ENCODE measurements around the gene CTSZ.

CTSZ gene

DNA sequence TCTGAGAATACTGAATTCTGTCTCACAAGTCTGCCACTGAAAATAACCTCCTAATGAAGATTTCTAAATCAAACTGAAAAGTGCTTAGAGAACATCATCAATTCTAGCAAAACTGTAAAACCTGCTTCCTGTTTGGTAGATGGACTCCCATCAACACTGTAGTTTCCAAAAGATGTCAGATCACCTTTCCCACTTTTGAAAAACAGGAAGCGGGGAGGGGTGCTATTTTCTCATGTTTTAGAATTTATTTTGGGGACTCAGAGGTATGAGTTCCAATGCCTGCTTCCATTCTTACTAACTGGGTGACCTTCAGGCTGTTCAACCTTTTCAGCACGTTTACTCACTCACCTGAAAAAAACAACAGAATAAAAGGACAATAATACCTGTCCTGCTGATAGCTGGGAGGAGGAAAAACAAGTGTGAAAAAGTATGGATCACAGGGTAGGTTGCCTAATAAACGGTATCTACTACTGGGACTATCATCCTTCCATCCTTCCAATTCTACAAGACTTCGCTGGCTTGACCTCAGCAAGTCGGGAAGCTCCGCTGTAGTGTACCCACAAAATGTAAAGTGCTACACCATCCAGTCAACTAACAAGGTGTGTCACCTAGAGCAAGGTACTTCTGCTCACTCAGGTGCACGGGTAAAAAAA is 24.0 kb upstream of the CTSZ start:
- DNase-seq, result no peak

DNA sequence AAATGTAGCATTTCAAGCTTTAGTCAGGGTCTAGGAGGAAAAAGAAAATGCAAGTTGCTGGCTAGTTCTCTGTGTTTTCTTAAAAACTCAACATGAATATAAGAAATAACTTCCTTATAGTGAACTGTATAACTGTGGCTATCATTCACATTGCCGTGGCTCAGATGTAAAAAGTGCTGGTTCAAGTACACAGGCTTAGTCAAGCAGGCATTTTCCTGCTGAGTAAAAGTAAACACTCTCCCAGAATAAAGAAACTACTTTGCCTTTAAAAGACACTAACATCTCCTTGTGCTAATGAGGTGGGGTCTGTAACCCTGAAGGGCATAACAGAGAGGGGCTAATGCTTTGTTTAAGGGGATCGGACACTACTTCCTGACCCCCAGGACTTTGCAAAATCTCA is 21.8 kb upstream of the CTSZ start:
- DNase-seq, result no peak

DNA sequence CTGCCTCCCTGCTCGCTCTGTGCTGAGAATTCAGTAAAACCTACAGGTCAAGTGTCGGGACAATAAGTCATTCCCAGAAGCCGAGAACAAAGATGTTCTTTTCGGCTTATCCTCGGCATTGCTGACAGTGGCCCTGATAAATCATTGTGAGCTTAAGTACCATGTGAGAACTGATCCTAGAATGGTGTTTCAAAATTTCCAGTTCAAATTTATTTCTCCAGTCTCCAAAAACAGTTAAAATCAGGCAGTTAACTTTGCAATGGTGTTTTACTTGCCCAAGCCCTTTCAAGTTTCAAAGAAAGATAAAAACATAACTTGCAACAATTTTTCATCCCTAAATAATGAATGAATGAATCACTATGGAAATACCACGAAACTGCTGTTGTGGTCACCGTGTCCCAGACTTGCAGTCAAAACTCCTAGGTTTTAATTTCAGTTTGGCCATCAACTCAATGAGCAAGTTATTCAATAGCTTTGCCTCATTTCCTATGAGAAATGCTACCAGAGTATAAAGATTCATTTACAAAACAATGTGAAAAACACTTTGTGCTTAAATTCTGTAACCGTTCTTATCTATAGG is 20.8 kb upstream of the CTSZ start:
- DNase-seq, result no peak

DNA sequence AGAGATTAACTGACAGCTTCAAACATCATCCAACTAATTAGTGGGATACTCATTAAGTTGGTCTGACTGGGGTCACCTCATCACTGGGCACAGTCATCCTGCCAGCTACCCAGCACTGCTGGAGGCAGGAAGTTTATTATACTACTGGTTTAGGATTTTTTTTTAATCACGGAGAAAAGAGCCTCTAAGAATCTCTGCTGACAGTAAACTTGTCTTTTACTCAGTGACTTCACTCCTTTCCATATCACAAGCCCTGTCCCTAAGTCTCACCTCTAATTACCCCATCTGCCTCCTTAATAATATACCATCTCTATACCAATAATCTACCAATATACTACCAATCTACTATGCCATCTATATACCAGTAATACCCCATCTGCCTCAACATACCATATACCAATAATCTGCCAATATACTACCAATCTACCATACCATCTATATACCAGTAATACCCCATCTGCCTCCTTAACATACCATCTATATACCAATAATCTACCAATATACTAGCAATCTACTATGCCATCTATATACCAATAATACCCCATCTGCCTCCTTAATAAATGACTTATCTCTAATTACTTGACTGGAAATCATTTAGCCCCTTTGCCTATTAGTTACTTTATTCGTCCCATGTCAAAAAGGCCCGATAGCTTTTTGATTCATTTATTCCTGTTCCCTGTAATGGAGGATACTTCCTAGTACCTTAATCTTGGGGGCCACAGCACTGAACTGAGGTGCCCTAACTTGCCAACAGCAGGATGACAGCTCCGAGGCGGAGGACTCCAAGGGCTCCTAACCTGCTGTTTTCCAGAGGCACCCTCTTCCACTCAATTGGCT is 20.1 kb upstream of the CTSZ start:
- no peak for DNase-seq

DNA sequence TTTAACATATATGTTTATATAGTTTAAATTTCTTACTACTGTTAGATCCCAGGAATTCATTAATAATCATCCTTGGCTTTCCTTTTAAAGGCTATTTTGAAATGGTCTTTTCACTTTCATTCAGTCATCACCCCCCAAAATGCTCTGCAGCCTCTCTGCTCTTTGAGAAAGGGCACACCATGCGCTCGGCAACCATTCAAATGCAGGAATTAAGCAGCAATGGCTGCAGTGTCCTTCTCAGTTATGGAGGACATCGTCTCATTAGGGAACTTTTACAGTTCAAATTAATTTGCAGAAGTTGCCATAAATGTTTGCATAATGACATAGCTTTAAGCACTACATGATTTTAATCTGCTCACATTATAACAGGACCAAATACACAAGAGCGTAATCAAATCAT is 18.5 kb upstream of the CTSZ start:
- no peak for DNase-seq

DNA sequence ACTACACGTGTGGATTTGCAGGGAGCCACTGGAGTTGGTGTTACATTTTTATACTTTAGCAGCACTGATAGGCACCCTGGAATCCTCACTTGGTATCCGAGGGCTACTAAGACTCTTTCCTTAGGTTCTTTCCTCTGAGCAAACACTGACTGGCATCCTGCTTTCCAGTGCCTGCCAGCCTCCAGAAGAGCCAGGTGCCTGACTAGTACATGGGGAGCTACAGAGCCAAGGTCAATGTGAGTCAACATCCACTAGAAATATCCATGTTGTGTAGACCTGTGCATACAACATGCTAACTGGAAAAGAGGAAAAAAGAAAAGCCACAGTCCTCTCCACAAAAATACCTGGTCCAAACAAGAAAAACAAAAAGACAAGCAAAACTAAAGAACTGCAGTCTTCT is 18.0 kb upstream of the CTSZ start:
- DNase-seq, result no peak

DNA sequence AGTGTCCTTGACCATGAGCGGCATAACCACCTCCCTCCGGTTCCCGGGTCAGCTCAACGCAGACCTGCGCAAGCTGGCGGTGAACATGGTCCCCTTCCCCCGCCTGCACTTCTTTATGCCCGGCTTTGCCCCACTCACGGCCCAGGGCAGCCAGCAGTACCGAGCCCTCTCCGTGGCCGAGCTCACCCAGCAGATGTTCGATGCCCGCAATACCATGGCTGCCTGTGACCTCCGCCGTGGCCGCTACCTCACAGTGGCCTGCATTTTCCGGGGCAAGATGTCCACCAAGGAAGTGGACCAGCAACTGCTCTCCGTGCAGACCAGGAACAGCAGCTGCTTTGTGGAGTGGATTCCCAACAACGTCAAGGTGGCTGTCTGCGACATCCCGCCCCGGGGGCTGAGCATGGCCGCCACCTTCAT is 17.1 kb upstream of the CTSZ start:
- no peak for DNase-seq

DNA sequence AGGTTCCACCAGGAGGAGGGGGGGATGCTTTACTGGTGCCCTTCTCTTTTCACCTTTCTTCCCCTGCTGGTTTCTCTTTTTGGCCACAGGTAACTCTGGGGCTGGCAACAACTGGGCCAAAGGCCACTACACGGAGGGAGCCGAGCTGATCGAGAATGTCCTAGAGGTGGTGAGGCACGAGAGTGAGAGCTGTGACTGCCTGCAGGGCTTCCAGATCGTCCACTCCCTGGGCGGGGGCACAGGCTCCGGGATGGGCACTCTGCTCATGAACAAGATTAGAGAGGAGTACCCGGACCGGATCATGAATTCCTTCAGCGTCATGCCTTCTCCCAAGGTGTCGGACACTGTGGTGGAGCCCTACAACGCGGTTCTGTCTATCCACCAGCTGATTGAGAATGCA is 16.6 kb upstream of the CTSZ start:
- DNase-seq, result no peak

DNA sequence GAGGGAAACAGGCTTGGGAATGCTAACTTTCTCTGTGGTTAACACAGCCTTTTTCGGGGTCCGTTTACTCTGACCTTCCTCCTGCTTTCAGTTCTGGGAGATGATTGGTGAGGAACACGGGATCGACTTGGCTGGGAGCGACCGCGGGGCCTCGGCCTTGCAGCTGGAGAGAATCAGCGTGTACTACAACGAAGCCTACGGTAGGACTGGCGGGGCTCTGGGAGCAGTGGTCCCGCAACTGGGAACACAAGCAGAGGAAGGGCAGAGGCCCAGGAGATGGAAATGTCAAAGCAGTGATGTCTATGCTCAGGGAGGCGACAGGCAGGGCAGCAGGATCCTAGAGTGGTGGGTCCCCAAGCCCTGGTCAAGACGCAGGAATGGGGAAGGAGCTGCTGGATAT is 15.7 kb upstream of the CTSZ start:
- DNase-seq, result no peak

DNA sequence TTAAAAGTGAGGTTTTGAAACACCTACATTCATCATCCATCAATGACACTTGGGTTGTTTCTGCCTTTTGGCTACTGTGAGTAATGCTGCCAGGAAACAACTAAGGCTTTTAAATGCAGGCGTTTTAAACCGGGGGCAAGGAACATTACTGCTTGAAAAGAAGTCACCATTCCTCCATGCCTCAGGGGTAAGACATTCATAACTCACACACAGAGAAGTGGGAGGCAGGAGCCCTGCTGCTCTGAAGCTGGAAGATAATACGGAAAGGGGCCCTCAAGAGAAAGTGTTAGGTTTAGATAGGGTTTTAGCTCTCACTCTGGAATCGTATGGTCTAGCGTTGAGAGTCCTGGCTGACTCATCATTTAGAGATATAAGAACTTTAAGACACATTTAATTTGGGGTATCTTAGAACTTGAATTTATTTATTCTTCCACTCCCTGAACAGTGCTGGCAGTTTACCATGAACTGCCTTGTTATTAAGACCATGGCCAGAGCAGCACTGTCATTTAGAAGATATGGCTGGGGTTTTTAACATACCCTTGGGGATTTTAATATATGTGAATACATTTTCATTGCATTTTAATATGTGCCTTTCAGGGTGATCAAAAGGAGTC is 14.0 kb upstream of the CTSZ start:
- no peak for DNase-seq

DNA sequence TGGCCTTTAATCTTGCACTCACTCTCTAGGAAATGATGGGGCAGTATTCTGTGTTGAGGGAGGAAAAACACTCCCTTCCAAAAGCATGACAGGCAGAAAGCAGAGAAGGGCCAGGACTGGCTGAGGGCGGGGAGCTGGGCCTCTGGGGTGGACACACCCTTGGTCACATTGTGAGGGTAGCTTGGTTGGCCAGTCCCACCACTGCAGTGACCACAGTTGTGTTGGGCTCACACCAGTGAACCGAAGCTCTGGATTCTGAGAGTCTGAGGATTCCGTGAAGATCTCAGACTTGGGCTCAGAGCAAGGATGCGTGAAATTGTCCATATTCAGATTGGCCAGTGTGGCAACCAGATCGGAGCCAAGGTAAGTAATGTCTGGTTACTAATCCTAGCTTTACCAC is 12.2 kb upstream of the CTSZ start, which contains the start of gene TUBB1:
Gene TUBB1, plus strand, starts transcription at position 213 of the 400 bp plus-strand sequence. Its CDS starts 94 bp downstream, at position 307.
- no peak for DNase-seq

DNA sequence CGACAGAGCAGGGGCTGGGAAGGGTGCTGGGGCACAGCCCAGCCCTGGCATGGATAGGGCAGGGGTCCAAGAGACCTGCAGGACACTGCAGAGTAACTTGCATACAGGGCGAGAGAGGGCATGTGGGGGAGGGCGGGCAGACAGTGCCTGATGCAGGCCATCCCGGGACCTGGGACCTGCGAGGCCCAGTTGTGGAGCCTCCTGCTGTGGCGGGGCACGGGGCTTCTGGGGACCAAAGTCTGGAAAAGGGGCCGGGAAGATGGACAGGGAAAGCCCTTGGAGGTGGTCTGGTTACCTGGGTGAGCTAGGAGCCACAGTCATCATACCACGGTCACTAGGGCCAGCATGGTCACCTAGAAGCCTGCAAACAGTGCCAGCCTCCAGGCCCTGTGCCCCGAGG is 11.8 kb upstream of the CTSZ start:
- DNase-seq, result no peak

DNA sequence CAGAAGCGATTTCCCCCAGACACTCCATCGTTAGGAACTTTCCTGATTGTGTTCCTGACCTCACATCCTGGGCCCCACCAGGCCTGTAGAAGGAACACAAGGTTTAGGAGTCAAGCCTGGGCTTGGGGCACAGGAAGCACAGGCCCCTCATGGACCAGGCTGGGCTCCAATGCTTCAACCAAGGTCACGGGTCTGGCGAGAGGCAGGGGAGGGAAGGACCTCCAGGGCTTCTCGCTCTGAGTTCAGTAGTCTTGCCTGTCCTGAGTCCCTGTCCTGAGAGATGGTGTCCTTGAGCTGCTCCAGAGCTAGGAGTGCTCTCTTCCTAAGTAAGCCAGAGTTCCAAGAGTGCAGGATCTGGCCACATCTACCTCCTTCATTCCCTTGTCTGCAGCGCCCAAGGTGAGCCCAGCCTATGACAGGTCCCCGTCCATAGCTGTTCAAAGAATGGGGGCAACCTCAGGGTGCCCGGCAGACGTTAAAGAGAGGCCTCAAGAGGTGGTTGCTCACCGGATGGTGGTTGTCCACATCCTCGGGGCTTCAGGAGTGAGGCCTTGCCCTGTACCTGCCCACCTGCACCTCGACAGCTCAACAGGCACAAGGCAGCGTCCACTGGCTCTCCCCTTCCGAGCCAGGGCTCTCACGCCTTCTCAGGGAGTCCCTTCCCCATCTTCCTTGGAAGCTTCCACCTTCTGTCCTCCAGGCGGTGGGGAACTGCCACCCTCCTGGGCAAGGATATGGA is 10.6 kb upstream of the CTSZ start:
- no peak for DNase-seq

DNA sequence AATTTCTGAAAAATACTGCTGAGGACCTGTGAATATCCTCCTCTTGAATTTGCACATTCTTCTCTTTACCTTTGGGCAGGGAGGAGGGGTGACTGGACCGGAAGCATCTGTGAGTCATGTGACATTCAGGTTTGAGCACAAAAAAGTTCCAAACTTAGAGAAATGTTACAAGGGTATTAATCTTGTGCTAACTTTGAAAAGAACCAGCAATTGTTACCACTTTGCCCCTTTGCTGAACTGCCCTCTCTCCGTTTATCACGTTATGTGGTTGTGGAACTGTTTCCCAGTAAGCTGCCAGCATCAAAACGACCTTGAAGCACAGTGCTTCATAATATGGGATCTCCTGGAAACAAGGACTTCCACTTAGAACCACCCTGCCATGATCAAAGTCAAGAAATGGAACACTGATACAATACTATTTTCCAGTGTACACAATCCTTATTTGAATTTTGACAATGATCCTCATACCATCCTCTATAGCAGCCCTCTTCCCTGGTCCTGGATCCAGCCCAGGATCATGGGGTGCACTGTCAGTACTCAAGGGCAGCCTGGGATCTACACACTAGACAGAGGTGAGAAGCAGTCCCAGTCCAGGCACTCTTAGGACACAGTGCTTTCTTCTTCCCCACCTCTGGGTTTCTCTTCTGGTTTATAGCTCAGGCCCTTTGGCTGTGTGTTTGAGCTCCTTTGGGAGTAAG is 9.9 kb upstream of the CTSZ start:
- no peak for DNase-seq

DNA sequence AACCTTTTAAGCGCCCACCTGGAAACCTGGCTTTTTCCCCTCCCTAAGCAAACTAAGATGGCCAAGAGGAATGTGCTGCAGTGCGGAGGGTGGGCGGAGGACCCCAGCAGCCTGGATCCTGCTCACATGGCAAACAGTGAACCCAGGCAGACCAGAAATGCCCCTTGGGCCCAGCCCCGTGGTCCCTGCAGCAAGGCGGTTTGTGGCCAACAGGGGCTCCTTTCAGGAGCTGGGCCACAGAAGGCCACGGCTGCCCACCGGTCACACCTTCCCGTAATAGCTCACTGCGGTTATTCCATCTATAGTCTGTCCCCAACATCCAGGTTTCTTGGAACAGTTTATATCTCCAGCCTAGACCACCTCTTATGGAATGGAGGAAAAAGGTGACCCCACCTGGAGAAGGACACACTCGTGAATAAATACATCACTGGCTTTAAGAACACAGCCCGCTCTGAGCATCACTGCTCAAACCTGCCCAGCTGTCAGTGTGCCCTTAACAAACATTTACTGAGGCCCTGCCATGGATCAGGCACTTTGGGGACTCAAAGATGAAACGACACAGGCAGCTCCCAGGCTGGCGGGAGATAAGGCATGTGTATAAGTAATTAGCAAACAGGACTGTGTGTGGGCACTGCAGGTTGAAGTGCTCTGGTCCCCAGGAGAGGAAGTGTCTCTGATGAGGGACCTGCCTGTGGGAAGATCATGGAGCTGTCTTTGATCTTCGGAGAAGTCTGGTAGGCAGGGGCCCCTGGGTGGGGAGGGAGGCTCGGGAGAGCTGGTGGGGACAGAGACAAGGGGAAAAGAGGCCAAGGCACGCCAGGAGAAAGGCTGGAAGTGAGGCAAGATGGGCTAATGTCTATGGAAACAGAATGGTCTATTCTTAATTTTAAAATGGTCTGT is 9.0 kb upstream of the CTSZ start:
- no peak for DNase-seq

DNA sequence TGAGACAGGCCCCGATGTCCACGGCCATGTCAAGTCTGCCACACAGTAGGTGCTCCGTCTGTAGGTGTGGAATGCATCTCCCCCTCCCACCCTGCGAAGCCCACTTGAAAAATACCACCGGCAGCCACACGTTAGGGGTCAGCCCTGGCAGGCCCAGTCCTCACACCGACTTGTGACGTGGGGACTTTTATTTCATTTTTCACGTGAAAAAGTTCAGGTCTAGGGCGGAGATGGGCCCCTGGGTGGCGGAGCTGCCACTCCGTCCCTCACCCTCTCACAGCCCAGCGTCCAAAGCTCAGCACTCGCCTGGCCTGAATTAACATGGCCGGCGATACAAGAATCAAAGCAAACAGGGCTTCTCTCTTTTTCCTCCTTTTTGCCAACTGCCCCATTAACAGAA is 8.4 kb upstream of the CTSZ start:
- no peak for DNase-seq

DNA sequence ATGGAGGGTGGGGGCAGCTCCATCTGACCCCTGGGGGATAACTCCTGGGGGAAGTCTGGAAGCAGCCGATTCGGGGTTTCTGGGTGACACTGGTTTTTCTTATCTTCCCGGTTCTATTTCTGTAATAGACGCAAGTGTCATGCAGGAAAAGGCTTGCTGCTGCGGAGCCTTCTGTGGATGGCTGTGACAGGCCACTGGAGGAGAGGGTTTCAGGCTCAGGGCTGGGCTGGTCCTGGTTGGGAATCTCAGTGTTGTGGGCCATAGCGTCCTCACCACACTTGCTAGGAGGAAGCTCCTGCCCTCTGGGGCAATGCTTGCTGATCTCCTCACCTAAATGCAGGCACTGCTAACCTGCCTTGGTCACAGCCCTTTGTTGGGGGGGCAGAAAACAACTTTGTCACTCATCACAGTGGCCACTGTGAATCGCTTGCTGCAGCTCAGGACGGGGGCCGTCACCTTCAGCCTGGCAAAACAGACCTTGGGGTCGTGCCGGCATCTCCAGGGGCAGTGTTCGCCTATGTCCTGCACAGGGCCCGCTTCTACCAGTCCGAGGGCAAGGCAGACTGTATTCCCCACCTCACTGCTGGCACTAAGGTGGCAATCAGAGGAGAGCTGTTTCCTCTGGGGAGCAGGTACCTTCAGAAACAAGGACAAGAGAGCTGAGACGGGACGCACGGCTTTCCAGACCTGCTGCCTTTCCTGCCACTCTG is 7.8 kb upstream of the CTSZ start:
- DNase-seq, result no peak

DNA sequence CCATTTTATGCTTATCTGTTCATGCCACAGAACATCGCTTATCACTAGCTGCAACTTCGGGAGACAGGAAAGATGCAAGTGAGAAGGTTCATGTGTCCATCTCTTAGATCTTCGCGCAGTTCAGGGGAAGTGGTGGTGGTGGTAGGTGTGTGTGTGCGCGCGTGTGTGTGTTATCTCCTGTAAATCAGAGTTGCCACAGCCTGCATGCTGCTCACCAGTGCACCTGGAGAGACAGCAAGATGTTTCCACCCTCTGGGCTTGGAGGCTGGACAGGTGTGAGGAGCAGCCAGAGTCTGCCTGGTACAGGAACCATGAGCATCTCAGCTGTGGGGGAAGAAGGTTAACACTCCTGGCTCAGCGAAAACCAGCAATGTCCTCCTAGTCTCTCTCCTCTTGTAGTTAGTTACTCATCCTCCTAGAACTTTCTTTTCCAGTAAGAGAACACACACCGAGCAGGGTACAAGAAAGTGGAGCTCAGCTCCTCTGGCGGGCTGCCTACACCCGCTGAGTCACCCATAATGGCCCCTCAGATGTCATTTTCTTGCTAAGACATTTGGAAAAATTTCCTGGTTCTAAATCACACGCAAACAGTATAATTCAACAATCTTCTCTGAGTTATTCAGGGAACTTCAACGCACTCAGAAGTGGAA is 7.0 kb upstream of the CTSZ start:
- DNase-seq, result no peak

DNA sequence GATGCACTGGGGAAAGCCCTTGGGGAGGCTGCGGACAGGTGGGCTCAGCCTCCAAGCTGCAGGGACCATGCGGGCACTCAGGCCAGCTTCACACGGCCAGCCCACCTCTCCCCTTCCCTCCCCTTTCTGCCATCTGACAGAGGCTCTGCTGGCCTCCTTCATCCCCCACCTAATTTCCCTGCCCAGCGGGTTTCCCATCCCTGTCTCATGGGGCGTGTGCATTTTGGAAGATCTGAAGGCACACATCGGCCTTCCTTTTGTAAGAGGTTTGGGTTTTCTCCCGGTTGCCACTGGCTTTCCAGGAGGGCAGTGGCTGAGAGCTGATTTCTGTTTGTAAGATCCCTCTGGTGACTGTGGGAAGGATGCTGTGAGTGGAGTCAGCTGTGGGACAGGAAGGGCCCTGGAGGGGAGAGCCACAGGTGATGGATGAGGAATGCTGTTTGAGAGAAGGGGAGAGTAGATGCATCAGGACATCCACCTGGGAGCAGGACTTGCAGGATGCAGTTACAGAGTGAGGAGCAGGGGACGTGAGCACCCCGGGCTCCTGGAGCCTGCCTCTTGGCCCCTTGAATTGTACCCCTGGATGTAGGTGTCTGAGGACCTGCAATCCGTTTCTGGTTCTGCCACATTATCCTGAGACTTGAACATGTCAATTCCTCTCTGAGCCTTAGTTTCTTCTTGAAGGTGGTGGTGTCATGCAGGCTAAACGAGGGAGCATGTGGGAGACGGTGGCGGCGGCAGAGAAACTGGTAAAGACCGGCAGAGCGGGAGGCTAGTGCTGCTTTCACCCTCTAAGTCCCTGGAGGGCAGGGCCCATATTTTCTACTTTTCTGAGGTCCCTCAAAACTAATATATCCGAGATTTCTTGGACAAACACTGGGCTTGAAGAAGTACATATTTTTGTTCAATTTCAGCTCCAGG is 6.2 kb upstream of the CTSZ start:
- no peak for DNase-seq
